ENCODE measurements around the gene NTNG1. TPM values are rescaled to one million over a fixed set of nuclear protein-coding genes. Genes with fewer than 3 reads are reported as not detected.
"Not testable (repeated sequence)": the region's sequence is repeated elsewhere in the genome, so short reads cannot be mapped to it uniquely, and the experiment has no call there.

NTNG1 gene
- total RNA-seq, 4 donors from 2014 or later, result 0.20 to 3.0 (median 1.0) TPM

DNA sequence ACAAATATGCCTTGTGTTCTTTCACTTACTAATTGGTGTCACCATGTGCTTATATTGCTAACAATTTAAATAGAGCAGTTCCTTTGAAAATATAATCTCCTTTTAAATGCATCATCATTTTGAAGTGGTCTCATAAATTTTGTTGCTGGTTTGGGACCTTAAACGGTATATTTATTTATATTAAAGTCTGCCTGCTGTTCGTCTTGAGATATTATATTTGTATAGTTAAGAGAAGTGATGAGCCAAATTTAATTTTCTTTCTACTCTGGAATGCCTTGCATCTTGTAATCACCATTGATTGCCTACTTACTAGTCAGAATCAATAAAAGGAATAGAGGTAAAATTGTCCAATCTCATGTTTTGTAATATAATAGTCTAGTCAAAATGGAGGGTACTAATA is 91.6 kb downstream of the NTNG1 start:
- Histone ChIP-seq H3K36me3 (no peaks in the 10 kb centered on the region), H3K4me1 (no peaks in the 10 kb centered on the region), H3K27me3 (no peaks in the 10 kb centered on the region), H3K27ac (no peak overlapping the region), H3K4me3 (no peak overlapping the region), H3K9me3 (peaks cover 0 to 12% (median 0%) of the 10 kb centered on the region in 3 donors)
- no peak for TF ChIP-seq POLR2AphosphoS5 (IDR thresholded peaks at IDR 0.05)
- no peak for TF ChIP-seq POLR2A (IDR thresholded peaks at IDR 0.05)
- no peak for TF ChIP-seq EP300 (IDR thresholded peaks at IDR 0.05)
- TF ChIP-seq, protein P1, sequence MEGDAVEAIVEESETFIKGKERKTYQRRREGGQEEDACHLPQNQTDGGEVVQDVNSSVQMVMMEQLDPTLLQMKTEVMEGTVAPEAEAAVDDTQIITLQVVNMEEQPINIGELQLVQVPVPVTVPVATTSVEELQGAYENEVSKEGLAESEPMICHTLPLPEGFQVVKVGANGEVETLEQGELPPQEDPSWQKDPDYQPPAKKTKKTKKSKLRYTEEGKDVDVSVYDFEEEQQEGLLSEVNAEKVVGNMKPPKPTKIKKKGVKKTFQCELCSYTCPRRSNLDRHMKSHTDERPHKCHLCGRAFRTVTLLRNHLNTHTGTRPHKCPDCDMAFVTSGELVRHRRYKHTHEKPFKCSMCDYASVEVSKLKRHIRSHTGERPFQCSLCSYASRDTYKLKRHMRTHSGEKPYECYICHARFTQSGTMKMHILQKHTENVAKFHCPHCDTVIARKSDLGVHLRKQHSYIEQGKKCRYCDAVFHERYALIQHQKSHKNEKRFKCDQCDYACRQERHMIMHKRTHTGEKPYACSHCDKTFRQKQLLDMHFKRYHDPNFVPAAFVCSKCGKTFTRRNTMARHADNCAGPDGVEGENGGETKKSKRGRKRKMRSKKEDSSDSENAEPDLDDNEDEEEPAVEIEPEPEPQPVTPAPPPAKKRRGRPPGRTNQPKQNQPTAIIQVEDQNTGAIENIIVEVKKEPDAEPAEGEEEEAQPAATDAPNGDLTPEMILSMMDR (IDR thresholded peaks at IDR 0.05), result no peak
- ATAC-seq, result no peak
- 32 to 46% methylated on average over 2 of the region's 2 CpGs for WGBS, 2 donors (ENCODE audit: low coverage in 1 of 2)

DNA sequence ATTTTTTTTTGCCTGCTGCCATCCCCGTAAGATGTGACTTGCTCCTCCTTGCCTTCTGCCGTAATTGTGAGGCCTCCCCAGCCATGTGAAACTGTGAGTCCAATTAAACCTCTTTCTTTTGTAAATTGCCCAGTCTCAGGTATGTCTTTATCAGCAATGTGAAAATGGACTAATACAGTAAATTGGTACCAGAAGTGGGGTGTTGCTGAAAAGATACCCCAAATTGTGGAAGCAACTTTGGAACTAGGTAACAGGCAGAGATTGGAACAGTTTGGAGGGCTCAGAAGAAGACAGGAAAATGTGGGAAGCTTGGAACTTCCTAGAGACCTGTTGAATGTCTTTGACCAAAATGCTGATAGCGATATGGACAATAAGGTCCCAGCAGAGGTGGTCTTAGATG is 95.9 kb downstream of the NTNG1 start:
- H3K36me3 ChIP-seq, H3K27ac ChIP-seq, H3K4me3 ChIP-seq, H3K27me3 ChIP-seq, ATAC-seq, H3K4me1 ChIP-seq: not testable (repeated sequence)
- 94 to 100% methylated on average over 1 to 3 of the region's 3 CpGs for WGBS, 2 donors (ENCODE audit: low coverage in 1 of 2)
- peaks cover 0 to 16% (median 0%) of the 10 kb centered on the region in 3 donors for H3K9me3 ChIP-seq

DNA sequence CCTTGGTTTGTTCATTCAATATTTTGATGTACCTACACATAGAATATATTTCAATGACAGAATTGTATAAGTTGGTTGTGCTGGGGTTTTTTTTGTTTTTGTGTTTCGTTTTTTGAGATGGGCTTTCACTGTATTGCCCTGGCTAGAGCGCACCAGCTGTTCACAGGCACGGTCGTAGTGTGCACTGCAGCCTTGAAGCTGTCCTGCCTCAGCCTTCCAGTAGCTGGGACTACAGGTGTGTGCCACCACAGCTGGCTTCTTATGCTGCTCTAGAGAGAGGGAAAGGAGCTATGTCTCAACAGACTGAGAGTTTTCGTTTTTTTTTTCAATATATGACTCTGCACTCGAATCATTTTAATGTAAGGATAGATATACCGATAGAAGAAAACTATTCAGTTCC is 102.6 kb downstream of the NTNG1 start:
- ATAC-seq, result no peak
- H3K4me3 ChIP-seq, result no peak overlapping the region
- H3K36me3 ChIP-seq, result no peaks in the 10 kb centered on the region
- no peaks in the 10 kb centered on the region for H3K27me3 ChIP-seq
- TF ChIP-seq EP300 (IDR thresholded peaks at IDR 0.05) (no peak), POLR2A (IDR thresholded peaks at IDR 0.05) (no peak), POLR2AphosphoS5 (IDR thresholded peaks at IDR 0.05) (no peak)
- TF ChIP-seq, protein P1 (IDR thresholded peaks at IDR 0.05), result no peak
- 87 to 97% methylated on average over 5 to 7 of the region's 7 CpGs for WGBS, 2 donors (ENCODE audit: low coverage in 1 of 2)
- H3K27ac ChIP-seq, result no peak overlapping the region
- H3K9me3 ChIP-seq, result no peaks in the 10 kb centered on the region
- no peaks in the 10 kb centered on the region for H3K4me1 ChIP-seq

DNA sequence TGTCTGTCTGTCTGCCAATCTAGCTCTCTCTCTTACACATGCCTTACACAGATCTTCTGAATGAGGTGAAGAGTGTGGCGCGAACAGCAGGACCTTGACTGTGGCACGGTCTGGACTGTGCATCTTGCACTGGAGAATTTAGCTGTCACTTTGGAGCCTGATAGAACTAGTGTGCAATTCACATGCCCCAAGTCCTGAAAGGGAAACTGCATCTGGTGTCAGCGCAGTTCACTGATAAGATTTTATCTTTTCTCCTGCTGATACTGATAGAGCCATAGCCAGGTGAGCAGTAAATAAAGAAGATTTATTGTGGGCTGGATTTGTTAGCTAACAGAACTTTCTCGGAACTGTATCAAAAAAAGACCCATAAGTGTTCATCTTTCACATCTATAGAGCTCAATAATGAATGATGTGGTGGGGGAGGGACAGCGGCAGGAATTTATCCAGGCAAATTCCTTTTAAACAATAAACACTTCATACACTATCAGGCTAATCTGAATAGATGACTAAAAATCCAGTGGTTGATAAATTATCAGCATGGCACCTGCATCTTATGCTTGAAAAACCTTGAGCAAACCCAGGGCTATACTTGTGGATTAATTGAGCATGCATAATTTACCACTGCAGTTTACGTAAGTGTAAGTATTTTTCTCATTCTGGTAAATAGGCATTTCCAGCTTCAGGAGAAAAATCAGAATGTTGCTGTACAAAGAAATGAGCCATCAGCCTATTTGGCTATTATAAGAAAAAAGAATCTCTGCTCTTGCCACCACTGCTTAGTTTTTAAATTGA is 104.1 kb downstream of the NTNG1 start:
- Histone ChIP-seq H3K4me3 (no peak overlapping the region), H3K27me3 (no peaks in the 10 kb centered on the region), H3K36me3 (no peaks in the 10 kb centered on the region), H3K27ac (no peak overlapping the region), H3K4me1 (no peaks in the 10 kb centered on the region), H3K9me3 (no peaks in the 10 kb centered on the region)
- WGBS, 2 donors (ENCODE audit: low coverage in 1 of 2), result 78 to 88% methylated on average over 6 to 7 of the region's 7 CpGs
- ATAC-seq, result no peak
- TF ChIP-seq EP300 (IDR thresholded peaks at IDR 0.05) (no peak), POLR2AphosphoS5 (IDR thresholded peaks at IDR 0.05) (no peak), POLR2A (IDR thresholded peaks at IDR 0.05) (no peak)
- TF ChIP-seq, protein P1 (IDR thresholded peaks at IDR 0.05), result no peak

DNA sequence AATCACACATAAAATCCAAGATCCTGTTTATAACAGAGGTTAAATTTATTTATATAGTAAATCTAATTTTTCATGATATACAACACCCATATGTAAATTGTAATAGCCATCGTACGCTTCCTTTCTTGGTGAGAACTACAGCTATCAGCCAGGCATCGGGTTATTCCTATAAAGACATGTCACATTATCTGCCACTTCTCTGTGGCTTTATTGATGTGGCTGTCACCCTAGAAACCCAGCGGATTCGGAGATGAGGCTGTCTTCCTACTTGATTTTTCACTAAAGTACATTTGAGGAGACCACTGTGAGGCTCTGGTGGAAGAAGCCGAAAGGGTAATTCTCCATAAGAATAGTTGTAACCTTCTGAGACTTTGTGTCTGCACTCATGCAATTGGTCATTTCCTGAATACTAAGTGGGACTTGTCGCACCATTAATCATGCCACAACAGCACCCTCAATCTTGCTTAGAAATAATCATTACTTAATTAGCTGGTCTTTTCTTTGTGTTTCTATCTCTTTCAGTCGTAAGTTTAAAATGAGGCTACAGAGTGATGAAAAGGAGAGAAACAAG is 106.0 kb downstream of the NTNG1 start:
- H3K36me3 ChIP-seq, result no peaks in the 10 kb centered on the region
- TF ChIP-seq, protein P1 (IDR thresholded peaks at IDR 0.05), result no peak
- TF ChIP-seq POLR2A (IDR thresholded peaks at IDR 0.05), result no peak
- TF ChIP-seq POLR2AphosphoS5 (IDR thresholded peaks at IDR 0.05), result no peak
- H3K4me3 ChIP-seq, result no peak overlapping the region
- H3K27me3 ChIP-seq, result no peaks in the 10 kb centered on the region
- no peaks in the 10 kb centered on the region for H3K4me1 ChIP-seq
- no peak for ATAC-seq
- H3K27ac ChIP-seq, result no peak overlapping the region
- 61 to 67% methylated on average over 4 to 8 of the region's 8 CpGs for WGBS, 2 donors (ENCODE audit: low coverage in 1 of 2)
- no peaks in the 10 kb centered on the region for H3K9me3 ChIP-seq
